Stimulated activated CD4-positive, alpha-beta T cell treated with anti-CD3 and anti-CD28 coated beads, Interleukin-4, amount 100 ng/mL, for 24 hours (primary cell): ENCODE results near the gene NR5A1.

ENCODE experiments used
- DNase-seq: peaks from one replicate; pipeline ENCODE4 v3.0.0-alpha.2; 2020

The NR5A1 gene

DNA sequence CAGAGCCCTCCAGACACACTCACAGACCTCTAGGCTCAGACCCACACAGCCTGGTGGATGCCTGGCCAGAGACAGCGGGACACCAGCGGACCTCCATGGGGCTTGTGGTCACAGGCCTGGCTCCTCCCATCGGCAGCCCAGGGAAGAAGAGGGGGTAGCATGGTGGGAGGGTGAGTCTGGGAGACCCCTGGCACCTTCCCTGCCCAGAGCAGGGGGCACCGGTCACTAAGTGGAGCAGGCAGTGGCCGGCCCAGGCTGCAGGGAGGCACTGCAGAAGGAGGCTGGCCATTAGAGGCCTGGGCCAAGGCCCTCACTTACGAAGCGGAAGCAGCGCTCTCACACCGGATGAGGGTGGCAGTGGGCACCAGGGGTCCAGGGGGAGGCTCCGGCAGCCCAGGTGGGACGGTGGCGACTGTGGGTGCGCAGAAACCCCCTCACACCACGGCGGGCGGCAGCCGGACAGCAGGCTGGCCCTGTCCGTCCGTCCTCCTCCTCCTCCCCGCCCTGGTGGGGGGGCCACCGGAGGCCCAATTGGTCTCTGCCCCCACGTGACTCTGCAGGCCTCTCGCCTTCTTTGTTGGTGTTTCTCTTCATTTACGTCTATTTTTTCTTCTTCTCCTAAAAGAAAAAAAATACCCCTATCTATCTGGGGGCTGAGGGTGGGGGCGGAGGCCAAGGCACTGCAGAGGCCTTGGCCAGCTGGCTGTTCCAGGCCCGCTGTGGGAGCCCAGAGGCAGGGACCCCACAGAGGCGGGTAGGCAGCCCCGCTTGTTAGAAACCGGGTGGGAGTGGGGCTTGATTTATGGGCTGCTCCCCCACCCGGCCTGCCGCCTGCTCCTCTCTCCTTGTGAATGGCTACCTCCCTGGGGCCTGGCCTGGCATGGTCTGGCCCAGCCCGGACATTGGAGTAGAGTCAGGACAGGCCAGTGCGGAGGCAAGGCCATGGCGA is at the start of gene NR5A1:
TSS of gene NR5A1 (minus strand) at position 469 of the 949 bp plus-strand sequence. CDS start 4,004 bp downstream, outside the sequence.
- no peak for DNase-seq

DNA sequence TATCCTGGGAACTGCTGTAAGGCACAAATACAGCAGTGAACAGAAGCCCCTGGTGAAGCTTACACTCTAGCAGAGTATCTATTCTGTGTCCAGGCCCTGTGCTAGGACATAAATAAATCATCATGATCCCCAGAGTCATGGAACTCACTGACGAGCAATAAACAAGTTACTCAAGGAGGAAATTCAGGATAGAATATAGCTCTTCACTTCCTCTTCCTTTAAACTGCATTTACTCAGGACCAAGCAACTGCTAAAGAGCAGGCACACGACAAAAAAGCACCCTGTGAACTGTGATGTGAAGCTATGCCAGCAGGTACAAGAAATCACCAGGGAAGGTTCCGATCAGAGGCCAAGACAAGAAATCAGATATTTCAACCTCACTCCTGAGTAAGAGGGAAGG is 47.8 kb upstream of the NR5A1 start:
- no peak for DNase-seq

- DNase-seq = no peak
Measured at GRCh38 chr9:124553738-124554137, 46.5 kb upstream of the NR5A1 start.

DNA sequence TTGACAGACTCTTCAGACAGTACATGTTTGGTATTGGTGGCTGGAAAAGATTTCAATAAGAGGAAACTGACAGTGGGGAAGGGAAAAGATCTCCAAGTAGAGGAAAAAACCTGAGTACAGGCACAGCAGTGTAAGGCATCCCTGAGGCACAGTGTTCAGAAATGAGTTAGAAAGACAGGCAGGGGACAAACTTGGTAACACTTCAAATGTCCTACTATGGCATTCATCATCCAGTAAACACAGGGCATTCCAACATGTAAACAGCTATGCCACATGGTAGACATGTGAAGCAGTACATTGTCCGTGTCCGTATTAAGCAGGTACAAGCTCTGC is 45.0 kb upstream of the NR5A1 start:
- DNase-seq = no peak

DNA sequence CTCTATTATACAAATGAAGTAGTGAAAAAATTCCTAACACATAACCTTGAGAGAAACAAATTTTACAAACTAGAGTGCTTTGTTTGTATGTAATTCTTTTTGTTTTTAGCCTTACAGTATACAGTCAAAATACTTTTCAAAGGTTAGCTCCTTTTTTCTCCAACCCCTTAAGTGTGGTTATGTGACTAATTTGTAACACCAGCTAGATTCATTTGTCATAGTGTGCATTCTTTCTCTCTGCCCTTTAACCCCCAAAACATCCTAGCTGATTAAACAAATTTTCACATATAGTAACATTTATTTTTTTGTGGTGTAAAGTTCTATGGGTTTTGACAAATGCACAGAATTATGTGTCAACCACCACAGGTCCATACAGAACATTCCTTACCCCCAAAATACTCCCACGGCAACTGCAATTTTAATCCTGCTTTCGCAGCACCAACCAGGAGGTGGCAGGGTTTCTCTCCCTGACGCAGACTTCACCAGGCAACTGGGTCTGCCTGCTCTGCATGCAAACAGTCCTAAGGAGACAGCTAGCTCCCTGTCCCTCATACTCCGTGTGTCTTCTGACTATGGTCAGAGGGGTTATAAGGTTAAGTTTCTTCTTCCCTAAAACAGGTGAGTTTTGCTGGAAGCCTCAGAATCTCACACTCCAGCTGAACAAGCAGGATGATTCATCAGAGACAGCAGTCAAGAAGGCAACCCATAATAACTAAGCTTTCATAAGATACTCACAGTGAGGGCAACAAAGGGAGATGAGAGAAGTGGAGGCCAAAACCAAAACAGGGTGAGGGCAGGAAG is 44.5 kb upstream of the NR5A1 start:
- DNase-seq = peak; percentile 8

GRCh38 chr9:124550072-124550471 is 42.9 kb upstream of the NR5A1 start:
- no peak for DNase-seq

DNA sequence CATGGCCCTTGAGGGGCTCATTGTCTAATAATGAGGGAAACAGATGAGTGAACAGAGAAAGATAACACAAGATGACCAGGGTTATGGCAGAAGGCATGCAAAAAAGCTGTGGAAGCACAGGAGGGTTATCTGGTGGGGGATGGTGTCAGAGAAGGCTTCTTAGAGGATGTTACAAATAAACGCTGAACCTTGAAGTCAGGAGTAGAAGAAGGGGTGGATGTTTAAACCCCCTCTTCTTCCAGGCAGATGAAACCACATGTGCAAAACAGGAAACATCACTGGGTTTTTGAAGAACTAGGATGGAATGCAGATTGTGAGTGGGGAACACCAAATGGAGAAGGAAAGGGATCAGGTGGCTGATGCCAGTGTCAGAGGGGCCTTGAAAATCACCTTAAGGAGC is 41.8 kb upstream of the NR5A1 start:
- DNase-seq = no peak

GRCh38 chr9:124544535-124544934 is 37.3 kb upstream of the NR5A1 start:
- no peak for DNase-seq

- no peak for DNase-seq
Measured at GRCh38 chr9:124541824-124542223, 34.6 kb upstream of the NR5A1 start.

GRCh38 chr9:124537926-124538325 is 30.7 kb upstream of the NR5A1 start:
- DNase-seq = no peak

DNA sequence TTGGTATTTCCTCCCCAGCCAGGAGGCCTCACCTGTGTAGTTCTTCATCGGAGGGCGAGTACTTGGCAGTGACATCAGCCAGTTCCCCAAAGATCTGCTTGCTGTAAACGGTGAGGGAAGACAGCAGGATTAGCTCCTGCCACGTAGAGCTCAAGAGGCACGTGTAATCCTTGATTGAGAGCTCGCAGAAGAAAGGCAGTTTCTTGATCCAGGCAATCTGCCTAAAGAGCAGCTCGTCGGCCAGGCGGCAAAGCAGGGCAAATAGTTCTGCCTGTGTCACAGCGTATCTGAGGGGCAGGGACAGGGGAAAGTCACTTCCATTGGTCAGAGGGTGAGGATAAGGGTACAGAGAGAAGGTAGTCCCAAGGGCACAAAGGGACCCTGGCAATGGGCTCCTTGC is 28.6 kb upstream of the NR5A1 start:
- DNase-seq = no peak

DNA sequence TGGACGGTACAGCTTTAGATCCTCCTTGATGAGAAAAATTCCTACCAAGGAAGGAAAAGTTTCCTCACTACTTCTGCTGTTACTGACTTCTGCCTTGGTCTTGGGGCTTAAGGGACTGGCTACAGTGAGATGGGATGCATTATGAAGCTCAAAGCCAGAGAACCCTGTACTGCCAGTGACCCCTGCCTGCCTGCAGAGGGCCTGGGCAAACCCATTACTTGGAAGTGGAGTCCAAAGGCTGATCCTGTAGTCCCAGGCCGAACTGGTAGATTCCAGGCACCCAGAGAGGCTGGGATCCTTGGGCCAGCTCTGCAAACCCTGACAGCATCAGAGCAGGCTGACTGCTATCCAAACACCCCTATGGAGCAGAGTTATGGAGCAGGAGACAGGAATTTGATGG is 25.7 kb upstream of the NR5A1 start:
- DNase-seq = no peak

DNA sequence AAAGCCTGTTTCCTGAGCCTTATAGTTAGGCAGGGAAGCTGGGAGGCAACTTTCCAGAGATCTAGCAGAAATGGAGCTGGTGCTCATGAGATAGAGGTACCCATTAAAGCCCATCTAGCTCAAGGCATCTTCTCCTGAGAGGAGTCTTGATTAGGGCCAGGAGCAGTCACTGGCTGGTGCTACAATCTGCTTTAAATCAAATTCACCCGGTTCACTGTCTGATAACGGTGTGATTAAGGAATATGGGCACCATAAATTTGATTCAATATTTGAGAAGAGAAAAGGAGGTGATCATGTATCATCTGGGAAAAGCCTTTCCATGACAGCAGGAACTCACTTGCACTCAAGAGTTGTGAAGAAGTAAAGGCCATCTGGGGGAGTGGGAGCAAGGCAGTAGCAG is 23.9 kb upstream of the NR5A1 start:
- no peak for DNase-seq

DNA sequence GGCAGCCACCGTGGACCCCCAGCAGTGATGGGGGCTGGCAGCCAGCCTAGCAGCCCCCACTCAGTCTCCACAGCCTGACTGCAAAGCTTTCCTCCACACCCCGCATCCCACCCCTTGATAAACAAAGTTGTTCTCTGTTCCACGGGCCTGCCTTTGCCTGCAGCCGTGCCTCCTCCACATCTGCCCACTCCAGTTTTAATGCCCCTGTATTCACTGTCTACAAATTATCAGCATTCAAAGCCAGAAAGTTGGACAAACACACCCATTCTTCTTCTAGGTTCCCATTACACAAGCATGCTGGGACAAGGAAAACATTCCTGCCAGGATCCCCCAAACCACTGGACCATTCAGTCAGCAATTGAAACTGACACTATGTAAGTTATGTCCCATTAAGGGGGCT is 23.0 kb upstream of the NR5A1 start:
- DNase-seq = no peak

- DNase-seq = no peak
Measured at GRCh38 chr9:124527781-124528180, 20.6 kb upstream of the NR5A1 start.

DNA sequence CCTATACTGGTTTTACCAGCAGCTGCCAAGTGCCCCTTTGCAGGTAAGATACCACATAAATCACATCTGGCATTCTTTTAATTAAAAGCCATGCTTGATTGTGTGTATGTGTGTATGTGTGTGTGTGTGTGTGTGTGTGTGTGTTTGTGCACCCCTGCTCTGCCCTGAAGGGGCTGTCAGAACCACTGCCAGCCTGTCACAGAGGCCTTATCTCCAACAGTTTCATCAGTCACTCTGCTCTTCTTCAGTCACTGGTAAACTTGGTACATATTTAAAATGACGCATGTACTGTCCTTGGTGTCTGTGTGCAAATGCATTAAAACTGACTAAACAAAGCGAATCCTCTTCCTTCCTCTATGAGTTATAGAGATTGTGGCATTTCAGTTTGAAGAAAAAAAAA is 19.0 kb upstream of the NR5A1 start:
- DNase-seq = no peak

DNA sequence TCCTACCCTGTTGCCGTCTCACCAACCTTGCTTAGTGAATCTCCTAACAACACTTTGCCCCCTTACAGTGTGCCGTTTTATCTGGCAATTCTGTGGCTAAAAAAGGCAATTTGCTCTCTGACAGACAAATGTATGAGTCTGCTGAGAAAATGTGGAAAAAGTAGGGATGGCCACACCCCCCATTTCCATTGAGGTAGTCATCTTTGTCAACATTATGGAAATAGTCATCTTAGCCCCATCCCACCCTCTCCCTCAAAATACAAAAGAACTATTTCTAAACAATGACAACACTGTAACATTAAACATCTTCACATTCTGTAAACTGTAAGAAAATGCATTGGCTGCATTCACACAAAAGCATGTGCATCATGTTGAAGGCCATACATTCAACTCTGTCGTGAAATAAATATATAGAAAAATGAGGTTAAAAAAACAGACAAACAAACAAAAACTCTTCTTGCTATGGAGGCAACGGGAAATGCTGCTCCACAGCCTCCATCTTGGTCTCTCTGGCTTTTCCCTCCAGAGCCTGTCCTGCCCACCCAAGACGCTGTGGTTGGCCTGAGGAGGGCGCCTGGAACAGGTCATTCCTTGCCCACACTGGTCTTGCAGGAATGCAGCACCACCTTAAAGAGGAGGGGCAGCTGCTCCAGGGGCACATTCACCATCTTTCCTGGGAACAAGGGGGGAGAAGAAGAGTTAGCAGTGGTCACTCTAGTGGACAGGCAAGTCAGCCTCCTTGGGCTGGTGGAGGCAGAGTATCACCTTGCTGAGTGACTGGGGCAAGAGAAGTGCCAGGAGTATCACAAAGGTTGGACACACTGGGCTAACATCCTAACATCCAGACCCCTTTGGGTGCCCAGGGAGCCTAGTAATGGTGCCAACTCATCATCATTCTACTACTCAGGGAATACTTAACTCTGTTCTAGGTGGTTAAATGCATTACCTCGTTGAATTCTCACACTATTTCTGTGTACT is 15.2 kb upstream of the NR5A1 start:
- no peak for DNase-seq

GRCh38 chr9:124521142-124521541 is 13.9 kb upstream of the NR5A1 start:
- DNase-seq = no peak

DNA sequence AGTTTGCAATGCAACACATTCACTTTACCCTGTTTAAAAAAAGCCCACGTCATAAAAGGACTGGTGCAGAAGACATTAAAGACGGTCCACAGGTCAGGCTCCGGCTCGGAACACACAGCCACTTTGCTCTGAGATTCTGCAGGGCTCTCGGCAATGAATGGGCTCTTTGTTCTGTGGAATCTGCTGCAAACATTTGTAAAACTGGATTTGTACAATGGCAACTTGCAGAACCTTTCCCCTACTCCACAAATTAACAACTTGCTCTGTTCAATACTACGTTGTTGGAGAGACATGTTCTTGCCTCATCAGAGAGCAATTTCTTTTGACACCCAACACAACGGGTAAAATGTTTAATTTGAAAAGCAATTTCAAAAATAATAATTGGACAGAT is 13.0 kb upstream of the NR5A1 start:
- no peak for DNase-seq

GRCh38 chr9:124518116-124518515 is 10.9 kb upstream of the NR5A1 start:
- DNase-seq = no peak

- no peak for DNase-seq
Measured at GRCh38 chr9:124517600-124517999, 10.4 kb upstream of the NR5A1 start.

- DNase-seq = no peak
Measured at GRCh38 chr9:124514874-124515273, 7.7 kb upstream of the NR5A1 start.

DNA sequence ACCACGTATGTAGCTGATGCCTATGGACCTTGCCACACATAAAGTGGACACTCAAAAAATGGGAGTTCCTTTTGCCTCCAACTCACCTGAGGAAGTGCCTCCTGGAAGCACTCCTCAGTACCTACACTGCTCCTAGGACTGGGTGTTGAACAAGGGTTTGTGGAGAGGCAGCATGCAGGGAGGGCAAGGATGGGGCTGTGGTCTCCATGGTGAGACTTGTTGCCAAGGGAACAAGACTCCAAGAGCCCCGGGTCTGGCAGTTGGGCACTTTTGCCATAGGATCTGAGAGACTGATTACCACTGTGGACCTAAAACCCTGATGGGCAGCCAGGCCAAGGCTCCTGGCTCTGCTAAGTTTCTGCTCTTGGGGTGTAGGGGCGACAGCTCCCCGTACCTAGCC is 6.9 kb upstream of the NR5A1 start:
- no peak for DNase-seq
